Measurements from ENCODE around the gene NSUN2. TPM values are rescaled to one million over a fixed set of nuclear protein-coding genes. Genes with fewer than 3 reads are reported as not detected.

NSUN2 gene
- total and polyA plus RNA-seq, 2 experiments from 2014 or later, result 65.4 to 112 TPM

DNA sequence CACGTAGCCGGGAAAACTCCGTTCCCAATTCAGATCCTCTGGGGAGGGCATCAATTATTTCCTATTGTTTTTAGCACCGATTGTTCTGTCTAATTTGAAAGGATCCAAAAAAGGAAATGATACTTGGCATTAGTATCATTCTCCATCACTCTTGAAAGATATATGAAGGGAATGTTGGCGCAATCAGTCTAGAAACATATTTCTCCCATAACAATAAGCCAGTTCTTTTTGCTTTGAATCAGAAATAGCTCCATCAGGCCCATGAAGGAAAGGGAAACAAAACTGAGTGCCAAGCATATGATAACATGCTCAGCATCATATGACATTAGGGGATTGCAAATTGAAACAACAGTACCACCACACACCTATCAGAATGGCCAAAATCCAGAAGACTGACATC is 40.2 kb upstream of the NSUN2 start:
- DNase-seq (ENCODE audit: low spot score) (no peak), ATAC-seq (no peak)
- Mint-ChIP-seq H3K4me3 (no peak overlapping the region), H3K4me1 (peaks cover 9% of the 10 kb centered on the region; the same call in 2 of the 3 replicates), H3K36me3 (ENCODE audit: low read depth) (peaks cover 61% of the 10 kb centered on the region), H3K27ac (no peak overlapping the region), H3K27me3 (ENCODE audit: insufficient read depth, low read depth, poor library complexity) (no peaks in the 10 kb centered on the region), H3K9me3 (peaks cover 29% of the 10 kb centered on the region)
- Histone ChIP-seq H3K36me3 (ENCODE audit: insufficient read depth) (no peaks in the 10 kb centered on the region), H3K4me1 (ENCODE audit: insufficient read depth) (no peaks in the 10 kb centered on the region; the same call in 1 of the 2 replicates), H2AFZ (no peak overlapping the region), H3F3A (replicated peaks; ENCODE audit: low read depth) (no peaks in the 10 kb centered on the region), H3K9me2 (ENCODE audit: insufficient read depth) (peaks cover 15% of the 10 kb centered on the region; the same call in 1 of the 2 replicates), H3K27me3 (ENCODE audit: insufficient read depth) (no peaks in the 10 kb centered on the region), H3K27ac (ENCODE audit: low read depth) (no peak overlapping the region), H4K20me1 (replicated peaks; ENCODE audit: insufficient read depth) (no peaks in the 10 kb centered on the region), H3K4me3 (no peak overlapping the region), H3K4me2 (no peak overlapping the region), H3K79me2 (replicated peaks; ENCODE audit: insufficient read depth) (no peaks in the 10 kb centered on the region)
- no peak for TF ChIP-seq POLR2AphosphoS5 (IDR thresholded peaks at IDR 0.05; ENCODE audit: low read depth)
- no peak for TF ChIP-seq JUNB (IDR thresholded peaks at IDR 0.05; ENCODE audit: unreplicated experiment)
- TF ChIP-seq, protein P1, sequence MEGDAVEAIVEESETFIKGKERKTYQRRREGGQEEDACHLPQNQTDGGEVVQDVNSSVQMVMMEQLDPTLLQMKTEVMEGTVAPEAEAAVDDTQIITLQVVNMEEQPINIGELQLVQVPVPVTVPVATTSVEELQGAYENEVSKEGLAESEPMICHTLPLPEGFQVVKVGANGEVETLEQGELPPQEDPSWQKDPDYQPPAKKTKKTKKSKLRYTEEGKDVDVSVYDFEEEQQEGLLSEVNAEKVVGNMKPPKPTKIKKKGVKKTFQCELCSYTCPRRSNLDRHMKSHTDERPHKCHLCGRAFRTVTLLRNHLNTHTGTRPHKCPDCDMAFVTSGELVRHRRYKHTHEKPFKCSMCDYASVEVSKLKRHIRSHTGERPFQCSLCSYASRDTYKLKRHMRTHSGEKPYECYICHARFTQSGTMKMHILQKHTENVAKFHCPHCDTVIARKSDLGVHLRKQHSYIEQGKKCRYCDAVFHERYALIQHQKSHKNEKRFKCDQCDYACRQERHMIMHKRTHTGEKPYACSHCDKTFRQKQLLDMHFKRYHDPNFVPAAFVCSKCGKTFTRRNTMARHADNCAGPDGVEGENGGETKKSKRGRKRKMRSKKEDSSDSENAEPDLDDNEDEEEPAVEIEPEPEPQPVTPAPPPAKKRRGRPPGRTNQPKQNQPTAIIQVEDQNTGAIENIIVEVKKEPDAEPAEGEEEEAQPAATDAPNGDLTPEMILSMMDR (conservative IDR thresholded peaks at IDR 0.05; ENCODE audit: low read depth in 2 of 2), result no peak
- TF ChIP-seq NANOG (IDR thresholded peaks at IDR 0.05; ENCODE audit: borderline replicate concordance), result no peak
- TF ChIP-seq ZNF114 (CRISPR knock-in tag; IDR thresholded peaks at IDR 0.05), result no peak
- TF ChIP-seq, protein P2, sequence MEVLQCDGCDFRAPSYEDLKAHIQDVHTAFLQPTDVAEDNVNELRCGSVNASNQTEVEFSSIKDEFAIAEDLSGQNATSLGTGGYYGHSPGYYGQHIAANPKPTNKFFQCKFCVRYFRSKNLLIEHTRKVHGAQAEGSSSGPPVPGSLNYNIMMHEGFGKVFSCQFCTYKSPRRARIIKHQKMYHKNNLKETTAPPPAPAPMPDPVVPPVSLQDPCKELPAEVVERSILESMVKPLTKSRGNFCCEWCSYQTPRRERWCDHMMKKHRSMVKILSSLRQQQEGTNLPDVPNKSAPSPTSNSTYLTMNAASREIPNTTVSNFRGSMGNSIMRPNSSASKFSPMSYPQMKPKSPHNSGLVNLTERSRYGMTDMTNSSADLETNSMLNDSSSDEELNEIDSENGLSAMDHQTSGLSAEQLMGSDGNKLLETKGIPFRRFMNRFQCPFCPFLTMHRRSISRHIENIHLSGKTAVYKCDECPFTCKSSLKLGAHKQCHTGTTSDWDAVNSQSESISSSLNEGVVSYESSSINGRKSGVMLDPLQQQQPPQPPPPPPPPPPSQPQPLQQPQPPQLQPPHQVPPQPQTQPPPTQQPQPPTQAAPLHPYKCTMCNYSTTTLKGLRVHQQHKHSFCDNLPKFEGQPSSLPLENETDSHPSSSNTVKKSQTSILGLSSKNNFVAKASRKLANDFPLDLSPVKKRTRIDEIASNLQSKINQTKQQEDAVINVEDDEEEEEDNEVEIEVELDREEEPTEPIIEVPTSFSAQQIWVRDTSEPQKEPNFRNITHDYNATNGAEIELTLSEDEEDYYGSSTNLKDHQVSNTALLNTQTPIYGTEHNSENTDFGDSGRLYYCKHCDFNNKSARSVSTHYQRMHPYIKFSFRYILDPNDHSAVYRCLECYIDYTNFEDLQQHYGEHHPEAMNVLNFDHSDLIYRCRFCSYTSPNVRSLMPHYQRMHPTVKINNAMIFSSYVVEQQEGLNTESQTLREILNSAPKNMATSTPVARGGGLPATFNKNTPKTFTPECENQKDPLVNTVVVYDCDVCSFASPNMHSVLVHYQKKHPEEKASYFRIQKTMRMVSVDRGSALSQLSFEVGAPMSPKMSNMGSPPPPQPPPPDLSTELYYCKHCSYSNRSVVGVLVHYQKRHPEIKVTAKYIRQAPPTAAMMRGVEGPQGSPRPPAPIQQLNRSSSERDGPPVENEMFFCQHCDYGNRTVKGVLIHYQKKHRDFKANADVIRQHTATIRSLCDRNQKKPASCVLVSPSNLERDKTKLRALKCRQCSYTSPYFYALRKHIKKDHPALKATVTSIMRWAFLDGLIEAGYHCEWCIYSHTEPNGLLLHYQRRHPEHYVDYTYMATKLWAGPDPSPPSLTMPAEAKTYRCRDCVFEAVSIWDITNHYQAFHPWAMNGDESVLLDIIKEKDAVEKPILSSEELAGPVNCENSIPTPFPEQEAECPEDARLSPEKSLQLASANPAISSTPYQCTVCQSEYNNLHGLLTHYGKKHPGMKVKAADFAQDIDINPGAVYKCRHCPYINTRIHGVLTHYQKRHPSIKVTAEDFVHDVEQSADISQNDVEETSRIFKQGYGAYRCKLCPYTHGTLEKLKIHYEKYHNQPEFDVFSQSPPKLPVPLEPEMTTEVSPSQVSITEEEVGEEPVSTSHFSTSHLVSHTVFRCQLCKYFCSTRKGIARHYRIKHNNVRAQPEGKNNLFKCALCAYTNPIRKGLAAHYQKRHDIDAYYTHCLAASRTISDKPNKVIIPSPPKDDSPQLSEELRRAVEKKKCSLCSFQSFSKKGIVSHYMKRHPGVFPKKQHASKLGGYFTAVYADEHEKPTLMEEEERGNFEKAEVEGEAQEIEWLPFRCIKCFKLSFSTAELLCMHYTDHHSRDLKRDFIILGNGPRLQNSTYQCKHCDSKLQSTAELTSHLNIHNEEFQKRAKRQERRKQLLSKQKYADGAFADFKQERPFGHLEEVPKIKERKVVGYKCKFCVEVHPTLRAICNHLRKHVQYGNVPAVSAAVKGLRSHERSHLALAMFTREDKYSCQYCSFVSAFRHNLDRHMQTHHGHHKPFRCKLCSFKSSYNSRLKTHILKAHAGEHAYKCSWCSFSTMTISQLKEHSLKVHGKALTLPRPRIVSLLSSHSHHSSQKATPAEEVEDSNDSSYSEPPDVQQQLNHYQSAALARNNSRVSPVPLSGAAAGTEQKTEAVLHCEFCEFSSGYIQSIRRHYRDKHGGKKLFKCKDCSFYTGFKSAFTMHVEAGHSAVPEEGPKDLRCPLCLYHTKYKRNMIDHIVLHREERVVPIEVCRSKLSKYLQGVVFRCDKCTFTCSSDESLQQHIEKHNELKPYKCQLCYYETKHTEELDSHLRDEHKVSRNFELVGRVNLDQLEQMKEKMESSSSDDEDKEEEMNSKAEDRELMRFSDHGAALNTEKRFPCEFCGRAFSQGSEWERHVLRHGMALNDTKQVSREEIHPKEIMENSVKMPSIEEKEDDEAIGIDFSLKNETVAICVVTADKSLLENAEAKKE (CRISPR knock-in tag; IDR thresholded peaks at IDR 0.05), result no peak
- TF ChIP-seq, protein P3, sequence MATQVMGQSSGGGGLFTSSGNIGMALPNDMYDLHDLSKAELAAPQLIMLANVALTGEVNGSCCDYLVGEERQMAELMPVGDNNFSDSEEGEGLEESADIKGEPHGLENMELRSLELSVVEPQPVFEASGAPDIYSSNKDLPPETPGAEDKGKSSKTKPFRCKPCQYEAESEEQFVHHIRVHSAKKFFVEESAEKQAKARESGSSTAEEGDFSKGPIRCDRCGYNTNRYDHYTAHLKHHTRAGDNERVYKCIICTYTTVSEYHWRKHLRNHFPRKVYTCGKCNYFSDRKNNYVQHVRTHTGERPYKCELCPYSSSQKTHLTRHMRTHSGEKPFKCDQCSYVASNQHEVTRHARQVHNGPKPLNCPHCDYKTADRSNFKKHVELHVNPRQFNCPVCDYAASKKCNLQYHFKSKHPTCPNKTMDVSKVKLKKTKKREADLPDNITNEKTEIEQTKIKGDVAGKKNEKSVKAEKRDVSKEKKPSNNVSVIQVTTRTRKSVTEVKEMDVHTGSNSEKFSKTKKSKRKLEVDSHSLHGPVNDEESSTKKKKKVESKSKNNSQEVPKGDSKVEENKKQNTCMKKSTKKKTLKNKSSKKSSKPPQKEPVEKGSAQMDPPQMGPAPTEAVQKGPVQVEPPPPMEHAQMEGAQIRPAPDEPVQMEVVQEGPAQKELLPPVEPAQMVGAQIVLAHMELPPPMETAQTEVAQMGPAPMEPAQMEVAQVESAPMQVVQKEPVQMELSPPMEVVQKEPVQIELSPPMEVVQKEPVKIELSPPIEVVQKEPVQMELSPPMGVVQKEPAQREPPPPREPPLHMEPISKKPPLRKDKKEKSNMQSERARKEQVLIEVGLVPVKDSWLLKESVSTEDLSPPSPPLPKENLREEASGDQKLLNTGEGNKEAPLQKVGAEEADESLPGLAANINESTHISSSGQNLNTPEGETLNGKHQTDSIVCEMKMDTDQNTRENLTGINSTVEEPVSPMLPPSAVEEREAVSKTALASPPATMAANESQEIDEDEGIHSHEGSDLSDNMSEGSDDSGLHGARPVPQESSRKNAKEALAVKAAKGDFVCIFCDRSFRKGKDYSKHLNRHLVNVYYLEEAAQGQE (IDR thresholded peaks at IDR 0.05; ENCODE audit: unreplicated experiment), result no peak
- TF ChIP-seq STAT1 (IDR thresholded peaks at IDR 0.05; ENCODE audit: unreplicated experiment), result no peak
- TF ChIP-seq, protein P4, sequence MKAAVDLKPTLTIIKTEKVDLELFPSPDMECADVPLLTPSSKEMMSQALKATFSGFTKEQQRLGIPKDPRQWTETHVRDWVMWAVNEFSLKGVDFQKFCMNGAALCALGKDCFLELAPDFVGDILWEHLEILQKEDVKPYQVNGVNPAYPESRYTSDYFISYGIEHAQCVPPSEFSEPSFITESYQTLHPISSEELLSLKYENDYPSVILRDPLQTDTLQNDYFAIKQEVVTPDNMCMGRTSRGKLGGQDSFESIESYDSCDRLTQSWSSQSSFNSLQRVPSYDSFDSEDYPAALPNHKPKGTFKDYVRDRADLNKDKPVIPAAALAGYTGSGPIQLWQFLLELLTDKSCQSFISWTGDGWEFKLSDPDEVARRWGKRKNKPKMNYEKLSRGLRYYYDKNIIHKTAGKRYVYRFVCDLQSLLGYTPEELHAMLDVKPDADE (IDR thresholded peaks at IDR 0.05), result no peak
- TF ChIP-seq CREB1 (CRISPR knock-in tag; IDR thresholded peaks at IDR 0.05; ENCODE audit: low read depth), result no peak
- TF ChIP-seq ZNF331 (CRISPR knock-in tag; IDR thresholded peaks at IDR 0.05; ENCODE audit: low read depth), result no peak
- TF ChIP-seq EZH2phosphoT487 (IDR thresholded peaks at IDR 0.05; ENCODE audit: unreplicated experiment), result no peak
